Measurements from ENCODE around the gene AIG1. TPM values are rescaled to one million over a fixed set of nuclear protein-coding genes. Genes with fewer than 3 reads are reported as not detected.

Gene AIG1
- total RNA-seq, 3 donors from 2014 or later = 18.5 to 21.5 (median 21.0) TPM

DNA sequence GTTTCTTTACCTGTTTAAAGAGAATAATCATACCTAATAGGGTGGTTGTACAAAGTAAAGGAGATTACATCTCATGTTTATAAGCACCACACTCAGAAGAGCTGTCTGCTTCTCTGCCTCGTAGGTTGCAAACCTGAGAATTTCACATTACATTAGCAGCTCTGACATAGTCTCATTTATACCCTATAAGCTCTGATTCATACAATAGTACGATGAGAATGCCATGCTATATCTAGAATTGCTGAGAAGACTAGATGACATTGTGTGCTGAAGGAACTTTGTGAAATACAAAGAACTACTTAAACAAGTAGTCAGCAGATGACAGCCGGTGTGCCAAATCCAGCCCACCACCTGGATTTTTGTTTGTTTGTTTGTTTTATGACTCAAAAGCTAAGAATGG lies 268.6 kb downstream of the AIG1 start:
- no peak for DNase-seq
- intact Hi-C loops (cut with DNase I, micrococcal nuclease) = no loop called here
- no peaks in the 10 kb centered on the region for H3K9me3 ChIP-seq
- no peak overlapping the region for H3K4me3 ChIP-seq
- H3K4me1 ChIP-seq (ENCODE audit: low read depth) = no peaks in the 10 kb centered on the region
- TF ChIP-seq, protein P1, sequence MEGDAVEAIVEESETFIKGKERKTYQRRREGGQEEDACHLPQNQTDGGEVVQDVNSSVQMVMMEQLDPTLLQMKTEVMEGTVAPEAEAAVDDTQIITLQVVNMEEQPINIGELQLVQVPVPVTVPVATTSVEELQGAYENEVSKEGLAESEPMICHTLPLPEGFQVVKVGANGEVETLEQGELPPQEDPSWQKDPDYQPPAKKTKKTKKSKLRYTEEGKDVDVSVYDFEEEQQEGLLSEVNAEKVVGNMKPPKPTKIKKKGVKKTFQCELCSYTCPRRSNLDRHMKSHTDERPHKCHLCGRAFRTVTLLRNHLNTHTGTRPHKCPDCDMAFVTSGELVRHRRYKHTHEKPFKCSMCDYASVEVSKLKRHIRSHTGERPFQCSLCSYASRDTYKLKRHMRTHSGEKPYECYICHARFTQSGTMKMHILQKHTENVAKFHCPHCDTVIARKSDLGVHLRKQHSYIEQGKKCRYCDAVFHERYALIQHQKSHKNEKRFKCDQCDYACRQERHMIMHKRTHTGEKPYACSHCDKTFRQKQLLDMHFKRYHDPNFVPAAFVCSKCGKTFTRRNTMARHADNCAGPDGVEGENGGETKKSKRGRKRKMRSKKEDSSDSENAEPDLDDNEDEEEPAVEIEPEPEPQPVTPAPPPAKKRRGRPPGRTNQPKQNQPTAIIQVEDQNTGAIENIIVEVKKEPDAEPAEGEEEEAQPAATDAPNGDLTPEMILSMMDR (IDR thresholded peaks at IDR 0.05) = no peak
- no peaks in the 10 kb centered on the region for H3K36me3 ChIP-seq (ENCODE audit: low read depth)
- ATAC-seq = no peak

DNA sequence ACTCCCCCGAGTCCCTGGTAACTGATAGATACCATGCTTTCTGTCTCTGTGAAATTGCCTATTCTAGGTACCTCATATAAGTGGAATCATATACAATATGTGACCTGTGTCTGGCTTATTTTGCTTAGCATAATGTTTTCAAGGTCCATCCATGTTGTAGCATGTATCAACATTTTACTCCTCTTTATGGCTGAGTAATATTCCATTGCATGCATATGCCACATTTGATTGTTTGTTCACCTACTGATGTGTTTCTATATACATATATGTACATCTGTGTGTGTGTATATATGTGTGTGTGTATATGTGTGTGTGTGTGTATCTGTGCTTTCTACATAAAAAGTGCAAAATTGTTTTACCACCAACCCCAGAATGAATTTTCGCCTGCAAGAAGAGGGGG lies 270.7 kb downstream of the AIG1 start:
- TF ChIP-seq, protein P1 (IDR thresholded peaks at IDR 0.05) = no peak
- no peak for DNase-seq
- intact Hi-C loops (cut with DNase I, micrococcal nuclease) = no loop called here
- Histone ChIP-seq H3K4me1 (ENCODE audit: low read depth) (no peaks in the 10 kb centered on the region), H3K36me3 (ENCODE audit: low read depth) (no peaks in the 10 kb centered on the region), H3K9me3 (no peaks in the 10 kb centered on the region), H3K4me3 (no peak overlapping the region)
- no peak for ATAC-seq

DNA sequence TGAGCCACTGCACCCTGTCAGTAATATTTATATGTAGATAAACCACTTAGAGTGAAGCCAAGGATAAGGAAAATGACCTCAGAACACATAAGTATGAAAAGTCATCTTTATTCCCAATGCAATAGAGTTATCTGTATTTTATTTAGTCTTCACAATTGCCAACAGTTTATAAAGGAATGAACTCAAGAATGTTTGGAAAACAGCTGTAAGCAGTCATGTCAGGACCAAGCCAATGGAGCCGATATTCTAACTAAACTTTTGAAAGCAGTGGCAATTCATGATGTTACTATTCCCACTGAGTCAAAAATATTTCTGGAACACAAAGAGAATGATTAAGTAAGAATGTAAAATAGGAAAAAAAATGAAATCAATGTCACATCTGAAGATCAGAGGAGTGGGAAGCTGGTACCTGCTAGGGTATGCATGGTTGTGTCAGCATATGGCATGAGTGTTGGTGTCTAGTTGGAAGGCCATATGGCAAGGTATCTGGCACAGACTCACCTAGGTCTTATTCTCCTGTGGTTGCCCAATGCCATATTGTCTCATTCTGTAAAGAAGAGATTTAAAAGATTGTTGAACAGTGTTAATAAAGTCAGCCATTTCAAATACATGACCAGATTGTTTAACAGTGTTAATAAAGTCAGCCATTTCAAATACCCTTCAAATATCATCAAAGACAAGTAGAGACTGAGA lies 271.6 kb downstream of the AIG1 start:
- no peaks in the 10 kb centered on the region for H3K36me3 ChIP-seq (ENCODE audit: low read depth)
- no peak for ATAC-seq
- no peak for DNase-seq
- no peaks in the 10 kb centered on the region for H3K9me3 ChIP-seq
- H3K4me1 ChIP-seq (ENCODE audit: low read depth) = no peaks in the 10 kb centered on the region
- TF ChIP-seq, protein P1 (IDR thresholded peaks at IDR 0.05) = no peak
- intact Hi-C loops (cut with DNase I, micrococcal nuclease) = no loop called here
- no peak overlapping the region for H3K4me3 ChIP-seq

DNA sequence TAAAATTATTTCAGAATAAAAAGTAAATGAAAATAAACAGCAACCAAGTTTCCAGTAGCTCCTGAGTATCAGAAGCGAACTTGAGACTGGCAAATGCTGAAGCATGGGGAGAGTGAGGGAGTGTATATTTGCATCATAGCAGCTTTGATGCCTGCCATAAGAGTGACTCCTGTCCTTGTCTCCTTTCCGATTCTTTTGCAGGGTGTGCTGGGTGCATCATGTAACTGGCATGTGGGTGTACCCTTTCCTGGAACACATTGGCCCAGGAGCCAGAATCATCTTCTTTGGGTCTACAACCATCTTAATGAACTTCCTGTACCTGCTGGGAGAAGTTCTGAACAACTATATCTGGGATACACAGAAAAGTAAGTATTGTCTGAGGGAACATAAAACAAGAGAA lies 272.4 kb downstream of the AIG1 start:
- Histone ChIP-seq H3K9me3 (no peaks in the 10 kb centered on the region), H3K4me3 (no peak overlapping the region), H3K4me1 (ENCODE audit: low read depth) (no peaks in the 10 kb centered on the region), H3K36me3 (ENCODE audit: low read depth) (no peaks in the 10 kb centered on the region)
- DNase-seq (no peak), ATAC-seq (no peak)
- intact Hi-C loops (cut with DNase I, micrococcal nuclease) = no loop called here
- TF ChIP-seq, protein P1 (IDR thresholded peaks at IDR 0.05) = no peak

DNA sequence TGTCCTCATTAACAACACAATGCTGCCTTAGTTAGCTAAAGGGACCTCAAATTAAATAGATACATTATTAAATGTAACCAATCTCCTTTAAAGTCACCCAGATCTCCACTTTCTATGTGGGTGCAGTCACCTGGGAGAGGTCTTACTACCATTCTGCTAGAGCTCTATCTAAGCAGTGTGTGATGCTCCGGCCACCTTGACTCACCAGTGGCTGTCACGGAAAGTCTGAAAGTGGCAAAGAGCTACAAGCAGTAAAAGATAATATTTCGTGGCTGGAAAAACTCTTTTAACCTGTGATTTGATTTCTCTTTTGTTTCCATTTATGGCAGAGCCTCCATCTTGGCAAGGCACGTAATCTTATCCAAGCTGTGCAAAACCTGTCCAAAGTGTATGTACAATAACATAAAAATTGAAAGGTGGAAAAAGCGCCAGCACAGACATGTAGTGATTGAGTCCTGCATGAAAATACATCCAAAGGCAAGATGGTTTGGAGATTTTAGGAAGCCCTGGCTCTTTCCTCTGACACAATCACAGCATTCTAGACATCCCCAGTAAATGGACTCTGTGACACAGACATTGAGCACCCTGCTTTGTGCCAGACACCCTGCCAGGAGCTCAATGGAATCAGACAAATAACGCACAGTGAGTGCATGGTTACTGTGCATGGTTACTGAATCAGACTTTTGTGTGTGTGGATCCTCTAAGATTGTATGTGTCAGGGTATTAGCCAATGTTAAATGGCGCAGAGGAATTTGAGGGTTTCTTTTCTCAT lies 273.2 kb downstream of the AIG1 start:
- Histone ChIP-seq H3K4me1 (ENCODE audit: low read depth) (no peaks in the 10 kb centered on the region), H3K4me3 (no peak overlapping the region), H3K36me3 (ENCODE audit: low read depth) (no peaks in the 10 kb centered on the region), H3K9me3 (no peaks in the 10 kb centered on the region)
- no peak for DNase-seq
- ATAC-seq = no peak
- intact Hi-C loops (cut with DNase I, micrococcal nuclease) = no loop called here
- TF ChIP-seq, protein P1 (IDR thresholded peaks at IDR 0.05) = no peak
